Effector memory CD4-positive, alpha-beta T cell (primary cell): ENCODE data around the gene C9orf78.

Source experiments
- DNase-seq, 3 donors: peaks; one replicate each; pipeline ENCODE4 v3.0.0-alpha.2; 2020
- H3K27ac ChIP-seq: 2 replicates; pipeline ENCODE4 v1.7.0; 2013; ENCODE audit warnings: mild to moderate bottlenecking, low read length, moderate library complexity; ENCODE audit not compliant: insufficient read depth, poor library complexity, severe bottlenecking
- H3K27me3 ChIP-seq: replicated peaks from 2 replicates; pipeline ENCODE4 v1.7.0; 2013; ENCODE audit warnings: mild to moderate bottlenecking, low read length; ENCODE audit not compliant: insufficient read depth, control insufficient read depth, poor library complexity, severe bottlenecking
- H3K36me3 ChIP-seq: 2 replicates; pipeline ENCODE4 v1.7.0; 2013; ENCODE audit warnings: mild to moderate bottlenecking, low read length, moderate library complexity; ENCODE audit not compliant: control insufficient read depth, insufficient read depth
- H3K4me1 ChIP-seq: 2 replicates; pipeline ENCODE4 v1.7.0; 2013; ENCODE audit warnings: low read length, mild to moderate bottlenecking; ENCODE audit not compliant: control insufficient read depth, insufficient read depth, poor library complexity, severe bottlenecking
- H3K4me3 ChIP-seq: 2 replicates; pipeline ENCODE4 v1.7.0; 2013; ENCODE audit warnings: low read length, low read depth, mild to moderate bottlenecking; ENCODE audit not compliant: insufficient read depth, poor library complexity, severe bottlenecking
- H3K9me3 ChIP-seq: 2 replicates; pipeline ENCODE4 v1.7.0; 2013; ENCODE audit warnings: mild to moderate bottlenecking, low read length, moderate library complexity; ENCODE audit not compliant: control insufficient read depth

Gene C9orf78

DNA sequence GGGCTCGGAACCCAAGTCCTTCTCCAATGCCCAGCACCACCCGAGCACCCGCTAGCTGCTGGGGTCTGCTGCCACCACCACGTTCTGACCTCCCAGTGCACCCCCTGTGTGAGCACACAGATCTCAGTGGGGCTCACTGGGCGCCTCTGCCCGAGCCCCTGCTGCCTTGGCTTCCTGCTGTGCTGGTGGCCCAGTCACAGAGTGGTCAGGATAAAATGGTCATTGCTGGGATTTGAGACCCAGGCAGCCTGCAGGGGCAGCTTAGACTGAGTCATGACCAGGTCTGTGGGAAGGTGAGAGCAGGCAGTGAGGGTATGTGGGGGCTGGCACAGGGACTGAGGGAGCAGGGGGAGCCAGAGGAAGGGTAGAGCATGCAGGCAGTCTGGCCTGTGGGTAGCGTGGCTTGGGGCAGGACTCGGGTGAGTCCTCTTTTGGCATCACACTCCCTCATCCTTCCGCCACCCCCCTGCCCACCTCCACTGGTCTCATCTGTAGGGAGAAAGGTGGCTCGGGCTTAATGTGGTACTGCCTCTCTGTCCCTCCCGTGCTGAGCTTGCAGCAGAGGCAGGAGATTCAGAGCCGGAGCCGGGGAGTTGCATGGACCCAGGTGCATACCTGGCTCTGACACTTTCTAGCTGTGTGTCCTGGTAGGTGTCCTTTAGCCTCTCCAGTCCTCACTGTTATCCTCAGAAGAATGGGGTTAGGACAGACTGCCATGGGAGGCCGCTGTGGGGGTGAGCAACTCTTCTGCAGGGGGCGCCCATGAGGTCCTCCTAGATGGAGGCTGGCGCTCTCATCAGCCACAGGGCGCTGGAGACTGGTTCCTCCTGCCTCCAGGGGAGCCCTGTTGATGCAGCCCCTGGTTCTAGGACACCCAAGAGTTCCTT, 32.3 kb upstream of the C9orf78 start:
- no peak for DNase-seq
- peak overlapping the region; percentile 3 for H3K4me3 ChIP-seq
- no peaks in the 10 kb centered on the region for H3K27me3 ChIP-seq
- peaks cover 67% of the 10 kb centered on the region for H3K4me1 ChIP-seq
- H3K27ac ChIP-seq: peak overlapping the region; percentile 91
- H3K9me3 ChIP-seq: no peaks in the 10 kb centered on the region
- H3K36me3 ChIP-seq: no peaks in the 10 kb centered on the region

DNA sequence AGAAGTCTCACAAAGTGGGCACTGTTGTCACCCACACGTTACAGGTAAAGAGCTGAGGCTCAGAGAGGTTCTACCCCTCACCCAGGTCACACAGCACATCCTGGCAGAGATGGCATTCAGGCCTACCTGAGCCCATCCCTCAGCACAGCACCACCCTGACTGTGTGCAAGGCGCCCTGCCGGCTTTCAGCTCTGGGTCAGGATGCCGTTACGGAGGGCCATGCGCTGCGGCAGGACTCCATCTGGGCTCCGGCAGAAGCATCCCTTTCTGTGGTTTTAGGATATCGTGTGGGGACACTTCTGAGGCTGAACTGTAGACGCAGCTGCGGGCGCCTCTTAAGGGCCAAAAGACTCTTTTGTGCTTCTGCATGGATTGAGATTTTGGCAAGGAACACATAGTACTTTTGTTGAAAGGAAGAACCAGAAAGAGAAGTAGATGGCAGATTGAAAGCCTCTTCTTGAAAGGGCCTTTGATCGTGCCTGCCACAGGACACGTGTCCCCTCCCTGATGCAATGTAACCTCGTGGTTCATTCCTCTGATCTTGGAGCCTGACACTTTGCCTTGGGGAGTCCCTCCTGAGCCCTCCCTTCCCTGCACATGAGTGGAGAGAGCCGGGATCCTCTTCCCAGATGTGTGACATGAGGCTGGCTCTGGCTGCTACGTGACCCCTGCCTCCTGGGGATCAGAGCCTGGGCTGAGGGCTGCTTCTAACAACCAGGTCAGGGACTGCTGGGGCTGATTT, 31.5 kb upstream of the C9orf78 start:
- peaks cover 73% of the 10 kb centered on the region for H3K4me1 ChIP-seq
- peak overlapping the region; percentile 91 for H3K27ac ChIP-seq
- H3K36me3 ChIP-seq: peaks cover 5% of the 10 kb centered on the region
- H3K4me3 ChIP-seq: no peak overlapping the region
- H3K27me3 ChIP-seq: no peaks in the 10 kb centered on the region
- no peaks in the 10 kb centered on the region for H3K9me3 ChIP-seq
- peak; percentile 34 to 51 (median 42) for DNase-seq

- Histone ChIP-seq H3K4me1 (peaks cover 81% of the 10 kb centered on the region), H3K27me3 (no peaks in the 10 kb centered on the region), H3K27ac (peak overlapping the region; percentile 91), H3K9me3 (no peaks in the 10 kb centered on the region), H3K36me3 (peaks cover 13% of the 10 kb centered on the region), H3K4me3 (no peak overlapping the region)
- DNase-seq: no peak
These were observed 30.7 kb upstream of the C9orf78 start for GRCh38 chr9:129865668-129866320.

GRCh38 chr9:129864991-129865647, 30.0 kb upstream of the C9orf78 start:
- peak overlapping the region; percentile 35 for H3K27ac ChIP-seq
- peaks cover 15% of the 10 kb centered on the region for H3K36me3 ChIP-seq
- H3K4me1 ChIP-seq: peaks cover 80% of the 10 kb centered on the region

GRCh38 chr9:129863059-129863690, 28.1 kb upstream of the C9orf78 start:
- Histone ChIP-seq H3K9me3 (no peaks in the 10 kb centered on the region), H3K27me3 (no peaks in the 10 kb centered on the region), H3K36me3 (peaks cover 23% of the 10 kb centered on the region), H3K27ac (peak overlapping the region; percentile 57), H3K4me3 (peak overlapping the region; percentile 4), H3K4me1 (peaks cover 61% of the 10 kb centered on the region)
- DNase-seq: peak; percentile 58 to 74 (median 74)

More at GRCh38 chr9:129864991-129865647, 30.0 kb upstream of the C9orf78 start:
- H3K27me3 ChIP-seq: no peaks in the 10 kb centered on the region
- DNase-seq: no peak
- H3K9me3 ChIP-seq: no peaks in the 10 kb centered on the region
- no peak overlapping the region for H3K4me3 ChIP-seq

- Histone ChIP-seq H3K27ac (peak overlapping the region; percentile 21), H3K36me3 (peaks cover 40% of the 10 kb centered on the region), H3K9me3 (no peaks in the 10 kb centered on the region), H3K27me3 (no peaks in the 10 kb centered on the region), H3K4me1 (peaks cover 43% of the 10 kb centered on the region), H3K4me3 (no peak overlapping the region)
- DNase-seq: no peak
These were observed 26.4 kb upstream of the C9orf78 start for GRCh38 chr9:129861447-129861827.

- no peak for DNase-seq
- H3K4me1 ChIP-seq: peaks cover 37% of the 10 kb centered on the region
- H3K27ac ChIP-seq: peak overlapping the region; percentile 21
- H3K9me3 ChIP-seq: no peaks in the 10 kb centered on the region
- no peak overlapping the region for H3K4me3 ChIP-seq
- H3K27me3 ChIP-seq: no peaks in the 10 kb centered on the region
- peaks cover 46% of the 10 kb centered on the region for H3K36me3 ChIP-seq
These were observed 25.8 kb upstream of the C9orf78 start for GRCh38 chr9:129860653-129861446.

GRCh38 chr9:129858167-129858962, 23.3 kb upstream of the C9orf78 start:
- H3K4me1 ChIP-seq: peaks cover 36% of the 10 kb centered on the region
- peaks cover 61% of the 10 kb centered on the region for H3K36me3 ChIP-seq

More at GRCh38 chr9:129858167-129858962, 23.3 kb upstream of the C9orf78 start:
- no peaks in the 10 kb centered on the region for H3K9me3 ChIP-seq
- H3K4me3 ChIP-seq: no peak overlapping the region
- no peaks in the 10 kb centered on the region for H3K27me3 ChIP-seq
- DNase-seq: no peak
- H3K27ac ChIP-seq: peak overlapping the region; percentile 25
